GM21526 (cell line): ENCODE results near the gene HTR3A.

Source experiments
- ATAC-seq: cut with Tn5 transposase; IDR thresholded peaks from one replicate; pipeline ENCODE4 v1.9.1; 2021; ENCODE audit warnings: moderate library complexity; ENCODE audit not compliant: unreplicated experiment, low FRiP score

Gene HTR3A

GRCh38 chr11:114015117-114015516, 40.2 kb downstream of the HTR3A start:
- no peak for ATAC-seq

GRCh38 chr11:114016986-114017385, 42.1 kb downstream of the HTR3A start:
- ATAC-seq: no peak

- no peak for ATAC-seq
These were observed 42.8 kb downstream of the HTR3A start for GRCh38 chr11:114017723-114018122.

GRCh38 chr11:114019046-114019445, 44.1 kb downstream of the HTR3A start:
- no peak for ATAC-seq

GRCh38 chr11:114019574-114019973, 44.7 kb downstream of the HTR3A start:
- no peak for ATAC-seq

- ATAC-seq: no peak
These were observed 50.5 kb downstream of the HTR3A start for GRCh38 chr11:114025329-114025907.

GRCh38 chr11:114026355-114026754, 51.4 kb downstream of the HTR3A start:
- no peak for ATAC-seq

GRCh38 chr11:114027391-114027790, 52.5 kb downstream of the HTR3A start:
- ATAC-seq: no peak

- ATAC-seq: no peak
These were observed 53.0 kb downstream of the HTR3A start for GRCh38 chr11:114027926-114028325.

- no peak for ATAC-seq
These were observed 56.5 kb downstream of the HTR3A start for GRCh38 chr11:114031246-114031966.

- ATAC-seq: no peak
These were observed 57.0 kb downstream of the HTR3A start for GRCh38 chr11:114031967-114032320.

- ATAC-seq: no peak
These were observed 58.2 kb downstream of the HTR3A start for GRCh38 chr11:114033066-114033465.

- no peak for ATAC-seq
These were observed 58.7 kb downstream of the HTR3A start for GRCh38 chr11:114033572-114033971.

- ATAC-seq: no peak
These were observed 60.0 kb downstream of the HTR3A start for GRCh38 chr11:114034956-114035355.

- ATAC-seq: no peak
These were observed 61.4 kb downstream of the HTR3A start for GRCh38 chr11:114036147-114036811.

- no peak for ATAC-seq
These were observed 62.0 kb downstream of the HTR3A start for GRCh38 chr11:114036958-114037357.

GRCh38 chr11:114039551-114039950, 64.6 kb downstream of the HTR3A start:
- ATAC-seq: no peak
